AG10803 (cell line): ENCODE measurements around the gene FRMD7.

Experiments
- DNase-seq: peaks from one replicate; pipeline ENCODE4 v3.0.0; 2010; ENCODE audit warnings: low read depth
- H3K4me3 ChIP-seq: 2 replicates; pipeline ENCODE4 v1.5.1; 2011; ENCODE audit warnings: mild to moderate bottlenecking, low read length, control low read depth
- TF ChIP-seq, protein P1 (sequence below): conservative IDR thresholded peaks from 2 replicates; pipeline ENCODE4 v1.5.1; 2011; ENCODE audit warnings: mild to moderate bottlenecking, low read length, control low read depth, inconsistent platforms

The FRMD7 gene

GRCh38 chrX:132040066-132040465 lies 87.8 kb downstream of the FRMD7 start:
- TF ChIP-seq, protein P1, sequence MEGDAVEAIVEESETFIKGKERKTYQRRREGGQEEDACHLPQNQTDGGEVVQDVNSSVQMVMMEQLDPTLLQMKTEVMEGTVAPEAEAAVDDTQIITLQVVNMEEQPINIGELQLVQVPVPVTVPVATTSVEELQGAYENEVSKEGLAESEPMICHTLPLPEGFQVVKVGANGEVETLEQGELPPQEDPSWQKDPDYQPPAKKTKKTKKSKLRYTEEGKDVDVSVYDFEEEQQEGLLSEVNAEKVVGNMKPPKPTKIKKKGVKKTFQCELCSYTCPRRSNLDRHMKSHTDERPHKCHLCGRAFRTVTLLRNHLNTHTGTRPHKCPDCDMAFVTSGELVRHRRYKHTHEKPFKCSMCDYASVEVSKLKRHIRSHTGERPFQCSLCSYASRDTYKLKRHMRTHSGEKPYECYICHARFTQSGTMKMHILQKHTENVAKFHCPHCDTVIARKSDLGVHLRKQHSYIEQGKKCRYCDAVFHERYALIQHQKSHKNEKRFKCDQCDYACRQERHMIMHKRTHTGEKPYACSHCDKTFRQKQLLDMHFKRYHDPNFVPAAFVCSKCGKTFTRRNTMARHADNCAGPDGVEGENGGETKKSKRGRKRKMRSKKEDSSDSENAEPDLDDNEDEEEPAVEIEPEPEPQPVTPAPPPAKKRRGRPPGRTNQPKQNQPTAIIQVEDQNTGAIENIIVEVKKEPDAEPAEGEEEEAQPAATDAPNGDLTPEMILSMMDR, result no peak
- DNase-seq, result no peak
- no peak overlapping the region for H3K4me3 ChIP-seq

- DNase-seq, result no peak
- TF ChIP-seq, protein P1, result no peak
- no peak overlapping the region for H3K4me3 ChIP-seq
These were observed 90.3 kb downstream of the FRMD7 start for GRCh38 chrX:132037479-132037993.

DNA sequence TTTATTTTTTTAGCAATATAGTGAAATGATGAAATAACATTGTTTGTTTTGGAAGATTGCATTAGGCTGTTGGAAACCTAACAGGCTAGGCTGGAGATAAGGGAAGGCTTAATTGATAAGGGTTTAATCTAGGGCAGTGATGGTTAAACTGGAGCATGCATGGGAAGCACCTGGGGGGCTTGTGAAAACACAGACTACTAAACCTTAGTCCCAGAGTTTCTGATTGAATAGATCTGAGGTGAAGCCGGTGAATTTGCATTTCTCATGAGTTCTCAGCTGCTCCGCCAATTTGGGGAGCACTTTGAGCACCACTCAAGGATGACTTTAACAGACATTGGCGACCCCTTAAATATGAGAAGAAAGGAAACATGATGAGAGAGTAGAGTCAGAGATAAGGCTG lies 93.2 kb downstream of the FRMD7 start:
- TF ChIP-seq, protein P1, result no peak
- no peak for DNase-seq
- no peak overlapping the region for H3K4me3 ChIP-seq

- no peak overlapping the region for H3K4me3 ChIP-seq
- TF ChIP-seq, protein P1, result no peak
These were observed 94.7 kb downstream of the FRMD7 start for GRCh38 chrX:132033166-132033565.

DNA sequence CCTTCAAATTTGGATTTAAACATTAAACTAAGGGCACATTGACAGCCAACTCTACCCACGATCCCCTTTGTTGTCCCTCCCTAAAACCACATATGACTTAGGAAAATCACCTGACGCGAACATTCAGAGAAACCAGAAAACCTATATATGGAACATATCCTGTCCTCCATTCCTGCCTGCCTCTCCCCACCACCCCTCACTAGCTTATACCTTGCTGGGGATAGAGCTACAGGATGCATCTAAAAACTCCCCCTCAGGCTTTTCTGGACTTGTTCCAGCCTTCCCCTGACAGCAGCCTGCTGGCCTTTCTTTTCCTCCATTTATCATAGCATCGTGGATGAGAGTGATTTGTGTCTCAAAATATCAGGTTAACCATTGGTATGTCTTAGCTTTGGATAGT lies 96.0 kb downstream of the FRMD7 start:
- H3K4me3 ChIP-seq, result no peak overlapping the region
- TF ChIP-seq, protein P1, result no peak
- no peak for DNase-seq

More at GRCh38 chrX:132033166-132033565, 94.7 kb downstream of the FRMD7 start:
- no peak for DNase-seq

GRCh38 chrX:132030264-132030663 lies 97.6 kb downstream of the FRMD7 start:
- no peak for DNase-seq
- H3K4me3 ChIP-seq, result no peak overlapping the region
- TF ChIP-seq, protein P1, result no peak
